ENCODE results near the gene OLFML1. TPM values are rescaled to one million over a fixed set of nuclear protein-coding genes. Genes with fewer than 3 reads are reported as not detected.

OLFML1 gene
- total and polyA plus RNA-seq, 2 donors = 15.7 to 48.0 TPM

GRCh38 chr11:7552666-7553065 lies 67.4 kb downstream of the OLFML1 start:
- DNase-seq (ENCODE audit: extremely low spot score) = no peak
- 81% methylated on average over 4 of the region's 4 CpGs for whole genome bisulfite sequencing
- H3K27ac ChIP-seq (ENCODE audit: low read depth) = no peak overlapping the region
- H3K4me1 ChIP-seq (ENCODE audit: insufficient read depth) = no peaks in the 10 kb centered on the region
- no peaks in the 10 kb centered on the region for H3K36me3 ChIP-seq (ENCODE audit: insufficient read depth)
- no peak overlapping the region for H3K4me3 ChIP-seq (ENCODE audit: low read depth, low read length)

DNA sequence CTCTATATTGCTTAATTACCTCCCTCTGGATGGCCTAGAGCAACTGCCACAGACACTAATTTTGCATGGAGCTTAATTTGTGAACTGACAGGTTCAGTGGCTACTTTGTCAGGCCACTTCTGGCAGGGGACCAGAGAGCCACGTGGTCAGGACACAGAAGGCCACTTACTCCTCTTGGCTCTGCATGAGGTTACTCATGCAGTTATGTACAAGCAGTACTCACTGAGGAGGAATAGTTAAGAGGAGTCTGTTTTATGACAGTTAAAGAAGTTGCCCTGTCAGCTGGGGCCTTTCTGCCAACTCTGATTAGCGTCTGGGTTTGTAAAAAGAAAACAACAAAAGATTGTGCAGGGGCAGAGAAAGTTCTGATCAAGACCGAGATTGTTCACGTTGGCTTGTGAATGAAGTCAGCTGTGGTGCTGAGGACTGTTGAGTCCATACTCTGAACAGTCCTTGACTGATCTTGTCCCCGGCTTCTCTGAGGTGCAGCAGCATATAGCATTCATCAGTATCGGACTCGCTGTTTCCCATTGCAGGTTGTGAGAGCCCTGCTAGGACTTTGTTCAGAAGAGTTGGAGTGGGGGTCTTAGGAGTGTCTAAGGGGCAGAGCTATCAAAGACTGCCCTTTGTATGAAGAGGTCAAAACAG lies 69.9 kb downstream of the OLFML1 start:
- no peak for DNase-seq (ENCODE audit: extremely low spot score)
- Histone ChIP-seq H3K4me1 (ENCODE audit: insufficient read depth) (no peaks in the 10 kb centered on the region), H3K27ac (ENCODE audit: low read depth) (no peak overlapping the region)

DNA sequence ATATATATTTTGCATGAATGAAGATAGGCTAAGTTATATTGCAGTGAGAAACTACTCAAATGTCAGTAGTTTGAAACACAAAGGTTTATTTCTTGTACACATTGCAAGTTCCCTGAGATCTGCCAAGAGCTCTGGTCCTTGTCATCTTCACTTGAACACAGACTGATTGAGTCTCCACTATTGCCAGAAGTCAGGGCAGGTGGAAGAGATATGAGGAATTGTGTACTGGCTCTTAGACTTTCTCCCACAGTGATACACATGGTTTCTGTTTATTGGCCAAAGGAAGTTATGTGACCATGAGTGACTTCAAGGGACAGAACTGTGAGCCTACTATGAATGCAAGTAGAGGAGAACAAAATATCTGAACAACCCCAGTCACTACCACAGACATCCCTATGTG lies 72.7 kb downstream of the OLFML1 start:
- DNase-seq (ENCODE audit: extremely low spot score) = no peak
- Histone ChIP-seq H3K36me3 (ENCODE audit: insufficient read depth) (no peaks in the 10 kb centered on the region), H3K4me1 (ENCODE audit: insufficient read depth) (no peaks in the 10 kb centered on the region), H3K4me3 (ENCODE audit: low read depth, low read length) (no peak overlapping the region), H3K27ac (ENCODE audit: low read depth) (no peak overlapping the region)

More for the DNA sequence above, 69.9 kb downstream of the OLFML1 start:
- H3K36me3 ChIP-seq (ENCODE audit: insufficient read depth) = no peaks in the 10 kb centered on the region
- WGBS = 47% methylated on average over 7 of the region's 7 CpGs
- no peak overlapping the region for H3K4me3 ChIP-seq (ENCODE audit: low read depth, low read length)

DNA sequence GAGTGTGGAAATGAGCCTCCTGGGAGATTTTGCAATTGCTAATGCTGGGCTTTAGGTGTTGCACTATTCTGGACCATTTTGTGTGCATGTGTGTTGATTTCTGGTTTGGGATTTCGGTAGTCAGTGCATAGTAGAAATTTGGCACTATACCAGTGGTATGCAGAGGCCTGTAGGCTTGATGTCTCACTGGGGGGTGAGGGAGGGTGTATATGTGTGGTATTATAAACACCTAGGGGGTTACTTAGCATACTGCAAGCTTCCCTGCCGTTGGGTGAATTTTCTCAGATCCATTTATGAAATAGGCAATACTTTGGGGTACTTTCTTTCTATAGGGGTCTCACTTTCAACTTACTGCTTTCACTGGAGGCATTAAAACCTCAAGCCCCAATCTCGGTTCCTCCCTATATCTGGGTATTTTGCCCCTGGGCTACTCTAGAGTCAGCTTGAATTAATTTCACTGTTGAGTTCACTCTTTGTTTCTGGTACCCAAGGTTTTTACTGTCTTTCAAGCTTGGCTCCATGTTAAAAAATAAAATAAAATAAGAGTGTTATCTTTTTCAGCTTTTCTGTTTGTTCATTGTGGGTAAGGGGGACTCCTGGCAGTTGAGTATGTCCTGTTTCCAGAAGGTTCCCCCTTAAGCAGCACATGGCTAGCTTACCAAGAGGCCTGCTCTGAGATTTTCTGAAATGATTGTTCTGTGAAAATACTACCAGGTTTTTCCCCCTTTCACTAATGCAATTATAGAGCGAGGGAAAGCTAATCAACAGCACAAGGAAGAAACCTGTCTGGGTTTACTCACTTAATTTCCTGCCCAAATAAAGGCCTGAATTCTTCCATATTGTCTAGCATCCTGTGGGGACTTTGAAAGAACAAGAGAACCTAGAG lies 74.3 kb downstream of the OLFML1 start:
- no peak for DNase-seq (ENCODE audit: extremely low spot score)
- Histone ChIP-seq H3K4me3 (ENCODE audit: low read depth, low read length) (no peak overlapping the region), H3K4me1 (ENCODE audit: insufficient read depth) (no peaks in the 10 kb centered on the region), H3K27ac (ENCODE audit: low read depth) (no peak overlapping the region), H3K36me3 (ENCODE audit: insufficient read depth) (no peaks in the 10 kb centered on the region)
- WGBS = 84% methylated on average over 4 of the region's 4 CpGs

Other genes with a start within 250 kb of the OLFML1 start
- 2.6 TPM for gene SYT9, start 233.6 kb upstream of the OLFML1 start, total RNA-seq
- 1.3 TPM for gene SYT9, start 233.6 kb upstream of the OLFML1 start, polyA plus RNA-seq
- 56.8 TPM for gene PPFIBP2, start 28.5 kb downstream of the OLFML1 start, total RNA-seq
- gene PPFIBP2, start 28.5 kb downstream of the OLFML1 start, polyA plus RNA-seq = 11.9 TPM
- 13.9 TPM for gene CYB5R2, start 188.0 kb downstream of the OLFML1 start, total RNA-seq
- gene CYB5R2, start 188.0 kb downstream of the OLFML1 start, polyA plus RNA-seq = 17.7 TPM
- 3.3 TPM for gene OVCH2, start 221.0 kb downstream of the OLFML1 start, total RNA-seq
- 0.13 TPM for gene OVCH2, start 221.0 kb downstream of the OLFML1 start, polyA plus RNA-seq